HEK293 (cell line): ENCODE measurements around the gene SYN1.

ENCODE experiments used
- CTCF ChIA-PET: fragments of 350-600 bp; formaldehyde crosslinking; extraction: SDS; loops from one replicate; lab custom pipeline; 2021; ENCODE audit warnings: antibody characterized with exemption; lab: Yijun Ruan, JAX
- POLR2A ChIA-PET: fragments of 300-600 bp; formaldehyde crosslinking; extraction: SDS; loops from one replicate; lab custom pipeline; 2020; ENCODE audit warnings: antibody characterized with exemption, inconsistent platforms; lab: Yijun Ruan, JAX
- H3K27ac ChIP-seq: fragments of 200-500 bp; sonication (Bioruptor generic); 2 replicates; pipeline ENCODE4 v1.5.1; 2014; ENCODE audit warnings: low read depth, low read length, control low read depth, inconsistent platforms; ENCODE audit errors: extremely low read depth
- H3K36me3 ChIP-seq, 2 experiments: fragments of 200-500 bp in 1 of 2; sonication (Bioruptor generic) in 1 of 2; 1 replicate in 1 of 2; 2 replicates in 1 of 2; pipeline ENCODE4 v1.5.1; 2014 to 2017; ENCODE audit warnings: inconsistent platforms in 2 of 2, low read length in 2 of 2; ENCODE audit not compliant: control insufficient read depth in 2 of 2, insufficient read depth in 1 of 2
- H3K4me1 ChIP-seq: fragments of 200-500 bp; sonication (Bioruptor generic); 2 replicates; pipeline ENCODE4 v1.5.1; 2014; ENCODE audit warnings: mild to moderate bottlenecking, low read length, inconsistent platforms; ENCODE audit not compliant: control insufficient read depth, insufficient read depth
- H3K4me3 ChIP-seq: 2 replicates; pipeline ENCODE4 v1.5.1; 2011; ENCODE audit warnings: low read depth, mild to moderate bottlenecking, control low read depth, low read length, moderate library complexity
- H3K9me3 ChIP-seq: fragments of 200-500 bp; sonication (Bioruptor generic); 2 replicates; pipeline ENCODE4 v1.5.1; 2014; ENCODE audit warnings: low read depth, low read length, inconsistent platforms; ENCODE audit not compliant: control insufficient read depth, insufficient read depth
- HOXA7 ChIP-seq: sonication (generic); formaldehyde crosslinking; IDR thresholded peaks from 2 replicates; pipeline ENCODE4 v1.8.1; 2022; ENCODE audit warnings: missing genetic modification reagents, borderline replicate concordance
- MYNN ChIP-seq: fragments of 450-650 bp; formaldehyde crosslinking; IDR thresholded peaks from 2 replicates; pipeline ENCODE4 v1.5.1; 2016; ENCODE audit warnings: missing biosample characterization, missing genetic modification characterization, borderline replicate concordance
- SALL2 ChIP-seq: fragments of 450-650 bp; formaldehyde crosslinking; IDR thresholded peaks from 2 replicates; pipeline ENCODE4 v1.5.0; 2017; ENCODE audit warnings: missing biosample characterization, mild to moderate bottlenecking, missing genetic modification characterization, borderline replicate concordance
- SP7 ChIP-seq: fragments of 450-650 bp; formaldehyde crosslinking; IDR thresholded peaks from 2 replicates; pipeline ENCODE4 v1.5.1; 2016; ENCODE audit warnings: missing biosample characterization, missing genetic modification characterization
- TCF7L2 ChIP-seq: IDR thresholded peaks from 2 replicates; pipeline ENCODE4 v1.6.1; 2011; ENCODE audit warnings: low read depth, mild to moderate bottlenecking, inconsistent platforms, low read length, moderate library complexity, borderline replicate concordance
- ZNF114 ChIP-seq: fragments of 450-650 bp; formaldehyde crosslinking; IDR thresholded peaks from 2 replicates; pipeline ENCODE4 v1.5.0; 2017; ENCODE audit warnings: missing biosample characterization, missing genetic modification characterization
- ZNF174 ChIP-seq: fragments of 450-650 bp; formaldehyde crosslinking; IDR thresholded peaks from 2 replicates; pipeline ENCODE4 v1.5.0; 2017; ENCODE audit warnings: missing biosample characterization, mild to moderate bottlenecking, missing genetic modification characterization
- ZNF2 ChIP-seq: fragments of 450-650 bp; formaldehyde crosslinking; IDR thresholded peaks from 2 replicates; pipeline ENCODE4 v1.5.1; 2016; ENCODE audit warnings: missing biosample characterization, missing genetic modification characterization
- ZNF324 ChIP-seq: fragments of 450-650 bp; formaldehyde crosslinking; IDR thresholded peaks from 2 replicates; pipeline ENCODE4 v1.5.1; 2016; ENCODE audit warnings: missing biosample characterization, missing genetic modification characterization
- ZNF354C ChIP-seq: fragments of 450-650 bp; formaldehyde crosslinking; IDR thresholded peaks from 2 replicates; pipeline ENCODE4 v1.5.1; 2016; ENCODE audit warnings: missing biosample characterization, missing genetic modification characterization, low read depth, borderline replicate concordance
- ZNF423 ChIP-seq: fragments of 450-650 bp; formaldehyde crosslinking; IDR thresholded peaks from 2 replicates; pipeline ENCODE4 v1.5.1; 2016; ENCODE audit warnings: missing biosample characterization, missing genetic modification characterization
- ZNF707 ChIP-seq: fragments of 450-650 bp; formaldehyde crosslinking; IDR thresholded peaks from 2 replicates; pipeline ENCODE4 v1.5.1; 2016; ENCODE audit warnings: missing biosample characterization, missing genetic modification characterization
- ZNF837 ChIP-seq: fragments of 450-650 bp; formaldehyde crosslinking; IDR thresholded peaks from 2 replicates; pipeline ENCODE4 v1.5.1; 2016; ENCODE audit warnings: missing biosample characterization, missing genetic modification characterization
- TF ChIP-seq, protein P1 (sequence below): fragments of 450-650 bp; formaldehyde crosslinking; IDR thresholded peaks from 2 replicates; pipeline ENCODE4 v1.5.1; 2016; ENCODE audit warnings: missing biosample characterization, missing genetic modification characterization, borderline replicate concordance
- TF ChIP-seq, protein P2 (sequence below): fragments of 450-650 bp; formaldehyde crosslinking; IDR thresholded peaks from 2 replicates; pipeline ENCODE4 v1.5.1; 2016; ENCODE audit warnings: missing biosample characterization, missing genetic modification characterization, borderline replicate concordance

The SYN1 gene

DNA sequence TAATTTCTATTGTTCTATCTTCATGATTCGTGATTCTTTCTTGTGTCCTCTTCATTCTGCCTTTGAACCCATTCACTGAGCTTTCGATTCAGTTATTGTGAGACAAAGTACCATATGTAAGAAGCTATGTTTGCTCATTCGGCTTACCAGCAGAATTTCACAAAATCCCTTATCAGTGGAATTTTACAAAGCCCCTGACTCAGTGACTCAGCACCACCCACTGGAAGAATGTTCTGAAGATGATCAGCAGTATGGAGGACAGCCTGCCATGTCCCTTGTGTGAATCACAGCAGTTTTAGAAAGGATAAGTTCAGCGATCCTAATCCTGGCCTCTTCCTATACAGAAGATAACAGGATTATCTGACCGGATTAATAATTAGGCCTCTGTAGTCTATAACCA is 45.1 kb upstream of the SYN1 start:
- ChIA-PET CTCF (no interaction called here), POLR2A (no interaction called here)
- Histone ChIP-seq H3K9me3 (no peaks in the 10 kb centered on the region), H3K27ac (no peak overlapping the region), H3K36me3 (no peaks in the 10 kb centered on the region), H3K4me3 (no peak overlapping the region), H3K4me1 (no peaks in the 10 kb centered on the region)
- TF ChIP-seq ZNF707 (tag by site-specific recombination), result no peak
- TF ChIP-seq ZNF324 (tag by site-specific recombination), result no peak
- TF ChIP-seq HOXA7, result no peak
- TF ChIP-seq, protein P1, sequence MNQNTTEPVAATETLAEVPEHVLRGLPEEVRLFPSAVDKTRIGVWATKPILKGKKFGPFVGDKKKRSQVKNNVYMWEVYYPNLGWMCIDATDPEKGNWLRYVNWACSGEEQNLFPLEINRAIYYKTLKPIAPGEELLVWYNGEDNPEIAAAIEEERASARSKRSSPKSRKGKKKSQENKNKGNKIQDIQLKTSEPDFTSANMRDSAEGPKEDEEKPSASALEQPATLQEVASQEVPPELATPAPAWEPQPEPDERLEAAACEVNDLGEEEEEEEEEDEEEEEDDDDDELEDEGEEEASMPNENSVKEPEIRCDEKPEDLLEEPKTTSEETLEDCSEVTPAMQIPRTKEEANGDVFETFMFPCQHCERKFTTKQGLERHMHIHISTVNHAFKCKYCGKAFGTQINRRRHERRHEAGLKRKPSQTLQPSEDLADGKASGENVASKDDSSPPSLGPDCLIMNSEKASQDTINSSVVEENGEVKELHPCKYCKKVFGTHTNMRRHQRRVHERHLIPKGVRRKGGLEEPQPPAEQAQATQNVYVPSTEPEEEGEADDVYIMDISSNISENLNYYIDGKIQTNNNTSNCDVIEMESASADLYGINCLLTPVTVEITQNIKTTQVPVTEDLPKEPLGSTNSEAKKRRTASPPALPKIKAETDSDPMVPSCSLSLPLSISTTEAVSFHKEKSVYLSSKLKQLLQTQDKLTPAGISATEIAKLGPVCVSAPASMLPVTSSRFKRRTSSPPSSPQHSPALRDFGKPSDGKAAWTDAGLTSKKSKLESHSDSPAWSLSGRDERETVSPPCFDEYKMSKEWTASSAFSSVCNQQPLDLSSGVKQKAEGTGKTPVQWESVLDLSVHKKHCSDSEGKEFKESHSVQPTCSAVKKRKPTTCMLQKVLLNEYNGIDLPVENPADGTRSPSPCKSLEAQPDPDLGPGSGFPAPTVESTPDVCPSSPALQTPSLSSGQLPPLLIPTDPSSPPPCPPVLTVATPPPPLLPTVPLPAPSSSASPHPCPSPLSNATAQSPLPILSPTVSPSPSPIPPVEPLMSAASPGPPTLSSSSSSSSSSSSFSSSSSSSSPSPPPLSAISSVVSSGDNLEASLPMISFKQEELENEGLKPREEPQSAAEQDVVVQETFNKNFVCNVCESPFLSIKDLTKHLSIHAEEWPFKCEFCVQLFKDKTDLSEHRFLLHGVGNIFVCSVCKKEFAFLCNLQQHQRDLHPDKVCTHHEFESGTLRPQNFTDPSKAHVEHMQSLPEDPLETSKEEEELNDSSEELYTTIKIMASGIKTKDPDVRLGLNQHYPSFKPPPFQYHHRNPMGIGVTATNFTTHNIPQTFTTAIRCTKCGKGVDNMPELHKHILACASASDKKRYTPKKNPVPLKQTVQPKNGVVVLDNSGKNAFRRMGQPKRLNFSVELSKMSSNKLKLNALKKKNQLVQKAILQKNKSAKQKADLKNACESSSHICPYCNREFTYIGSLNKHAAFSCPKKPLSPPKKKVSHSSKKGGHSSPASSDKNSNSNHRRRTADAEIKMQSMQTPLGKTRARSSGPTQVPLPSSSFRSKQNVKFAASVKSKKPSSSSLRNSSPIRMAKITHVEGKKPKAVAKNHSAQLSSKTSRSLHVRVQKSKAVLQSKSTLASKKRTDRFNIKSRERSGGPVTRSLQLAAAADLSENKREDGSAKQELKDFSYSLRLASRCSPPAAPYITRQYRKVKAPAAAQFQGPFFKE (tag by site-specific recombination), result no peak

DNA sequence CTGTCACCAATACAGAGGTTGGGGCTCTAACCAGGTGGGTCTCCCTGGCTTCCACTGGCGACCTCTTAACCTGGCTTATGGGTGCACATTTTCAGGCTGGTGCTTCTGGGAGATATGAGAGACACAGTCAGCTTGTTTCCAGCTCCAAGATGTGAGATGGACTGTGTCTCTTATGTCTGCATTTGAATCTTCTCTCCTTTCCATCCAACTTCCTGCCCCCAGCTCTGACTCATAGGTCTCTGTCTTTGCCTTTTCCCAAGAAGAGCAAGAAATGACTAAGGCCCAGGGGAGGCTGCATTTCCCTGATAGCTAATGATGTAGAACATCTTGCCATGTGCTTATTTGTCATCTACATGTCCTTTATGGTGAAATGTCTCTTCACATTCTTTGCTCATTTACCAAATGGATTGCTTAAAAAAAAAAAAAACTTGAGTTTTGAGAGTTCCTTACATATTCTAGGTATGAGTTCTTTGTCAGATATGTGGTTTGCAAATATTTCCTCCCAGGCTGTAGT is 42.5 kb upstream of the SYN1 start:
- H3K27ac ChIP-seq, result no peak overlapping the region
- no peaks in the 10 kb centered on the region for H3K4me1 ChIP-seq
- ChIA-PET POLR2A (no interaction called here), CTCF (interaction anchor here (0.5 to 0.7 kb wide), 3 partner anchors 10 to 1204 kb away, joined by 3 to 7 read pairs (median 3); no protein-coding TSS in a partner anchor)
- no peak overlapping the region for H3K4me3 ChIP-seq
- TF ChIP-seq TCF7L2, result no peak
- no peak for TF ChIP-seq ZNF354C (tag by site-specific recombination)
- TF ChIP-seq, protein P2, sequence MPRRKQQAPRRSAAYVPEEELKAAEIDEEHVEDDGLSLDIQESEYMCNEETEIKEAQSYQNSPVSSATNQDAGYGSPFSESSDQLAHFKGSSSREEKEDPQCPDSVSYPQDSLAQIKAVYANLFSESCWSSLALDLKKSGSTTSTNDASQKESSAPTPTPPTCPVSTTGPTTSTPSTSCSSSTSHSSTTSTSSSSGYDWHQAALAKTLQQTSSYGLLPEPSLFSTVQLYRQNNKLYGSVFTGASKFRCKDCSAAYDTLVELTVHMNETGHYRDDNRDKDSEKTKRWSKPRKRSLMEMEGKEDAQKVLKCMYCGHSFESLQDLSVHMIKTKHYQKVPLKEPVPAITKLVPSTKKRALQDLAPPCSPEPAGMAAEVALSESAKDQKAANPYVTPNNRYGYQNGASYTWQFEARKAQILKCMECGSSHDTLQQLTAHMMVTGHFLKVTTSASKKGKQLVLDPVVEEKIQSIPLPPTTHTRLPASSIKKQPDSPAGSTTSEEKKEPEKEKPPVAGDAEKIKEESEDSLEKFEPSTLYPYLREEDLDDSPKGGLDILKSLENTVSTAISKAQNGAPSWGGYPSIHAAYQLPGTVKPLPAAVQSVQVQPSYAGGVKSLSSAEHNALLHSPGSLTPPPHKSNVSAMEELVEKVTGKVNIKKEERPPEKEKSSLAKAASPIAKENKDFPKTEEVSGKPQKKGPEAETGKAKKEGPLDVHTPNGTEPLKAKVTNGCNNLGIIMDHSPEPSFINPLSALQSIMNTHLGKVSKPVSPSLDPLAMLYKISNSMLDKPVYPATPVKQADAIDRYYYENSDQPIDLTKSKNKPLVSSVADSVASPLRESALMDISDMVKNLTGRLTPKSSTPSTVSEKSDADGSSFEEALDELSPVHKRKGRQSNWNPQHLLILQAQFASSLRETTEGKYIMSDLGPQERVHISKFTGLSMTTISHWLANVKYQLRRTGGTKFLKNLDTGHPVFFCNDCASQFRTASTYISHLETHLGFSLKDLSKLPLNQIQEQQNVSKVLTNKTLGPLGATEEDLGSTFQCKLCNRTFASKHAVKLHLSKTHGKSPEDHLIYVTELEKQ (tag by site-specific recombination), result no peak
- TF ChIP-seq SALL2, result no peak
- TF ChIP-seq SP7 (tag by site-specific recombination), result no peak
- TF ChIP-seq ZNF2, result no peak
- no peak for TF ChIP-seq MYNN
- no peak for TF ChIP-seq ZNF114 (tag by site-specific recombination)
- no peak for TF ChIP-seq ZNF423 (tag by site-specific recombination)
- TF ChIP-seq ZNF174, result no peak
- no peak for TF ChIP-seq ZNF837 (tag by site-specific recombination)
- peaks cover 0 to 5% of the 10 kb centered on the region in 2 experiments; a peak in 1 of 3 replicates for H3K36me3 ChIP-seq
- H3K9me3 ChIP-seq, result no peaks in the 10 kb centered on the region
